Midbrain (tissue), 1 donor: ENCODE results near the gene CRADD.
"Not testable (repeated sequence)": the region's sequence is repeated elsewhere in the genome, so short reads cannot be mapped to it uniquely, and the experiment has no call there.

Experiments used
- DNase-seq: peaks from one replicate; lab custom pipeline; 2025; lab: John Stamatoyannopoulos, UW

CRADD gene

GRCh38 chr12:93901739-93902138 is 224.6 kb downstream of the CRADD start:
- DNase-seq = no peak

GRCh38 chr12:93902192-93902591 is 225.0 kb downstream of the CRADD start:
- no peak for DNase-seq

DNA sequence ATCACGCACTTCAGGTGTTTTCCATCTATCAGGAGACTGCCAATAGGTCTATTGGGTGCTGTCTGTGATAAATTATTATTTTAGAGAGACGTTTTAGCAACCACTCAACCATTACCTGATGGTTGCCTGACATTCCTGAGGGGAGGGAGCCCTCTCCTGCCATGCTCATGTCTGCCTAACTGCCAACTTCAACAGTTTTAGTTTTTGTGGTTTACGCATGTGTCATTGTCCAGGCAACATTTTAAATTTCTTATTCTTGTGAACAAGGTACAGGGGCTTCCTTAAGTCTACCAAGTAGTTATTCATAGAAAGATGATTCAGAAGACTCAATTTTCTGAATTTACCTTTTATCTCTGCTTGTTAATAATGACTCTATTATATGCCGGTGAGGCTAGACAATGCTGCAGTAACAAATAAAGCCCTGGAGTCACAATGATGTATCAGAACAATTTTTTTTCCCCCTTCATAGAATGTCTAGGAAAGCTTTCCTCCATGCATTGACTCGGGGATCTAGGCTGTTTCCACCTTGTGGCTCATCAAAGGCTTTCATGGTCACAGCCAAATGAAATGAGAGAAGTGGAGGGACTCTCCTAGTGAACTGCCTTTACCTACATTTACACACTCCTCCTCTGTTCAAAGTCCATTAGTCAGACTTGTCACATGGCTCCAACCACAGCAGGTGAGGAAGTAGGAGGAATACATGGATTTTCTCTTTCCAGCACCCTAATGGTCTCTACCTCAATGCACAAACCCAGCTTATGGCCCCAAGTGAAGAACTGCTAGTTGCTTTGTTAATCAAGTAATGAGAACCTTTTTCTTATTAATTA is 225.8 kb downstream of the CRADD start:
- DNase-seq = no peak

GRCh38 chr12:93904124-93904523 is 226.9 kb downstream of the CRADD start:
- no peak for DNase-seq

DNA sequence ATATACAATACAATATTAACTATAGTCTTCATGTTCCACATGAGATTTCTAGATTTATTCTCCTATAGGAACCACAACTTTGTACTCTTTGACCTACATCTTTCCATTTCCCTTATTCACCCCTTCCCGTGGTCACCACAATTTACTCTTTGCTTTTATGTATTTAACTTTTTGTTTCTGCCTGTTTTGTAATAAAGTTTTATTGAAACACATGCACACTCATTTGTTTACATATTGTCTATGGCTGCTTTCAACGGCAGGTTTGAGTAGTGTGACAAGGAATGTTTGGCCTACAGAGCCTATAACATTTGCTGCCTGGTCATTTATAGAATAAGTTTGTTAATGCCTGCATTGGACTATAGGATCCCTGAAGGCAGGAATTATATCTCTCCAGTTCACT is 231.1 kb downstream of the CRADD start:
- DNase-seq = no peak

DNA sequence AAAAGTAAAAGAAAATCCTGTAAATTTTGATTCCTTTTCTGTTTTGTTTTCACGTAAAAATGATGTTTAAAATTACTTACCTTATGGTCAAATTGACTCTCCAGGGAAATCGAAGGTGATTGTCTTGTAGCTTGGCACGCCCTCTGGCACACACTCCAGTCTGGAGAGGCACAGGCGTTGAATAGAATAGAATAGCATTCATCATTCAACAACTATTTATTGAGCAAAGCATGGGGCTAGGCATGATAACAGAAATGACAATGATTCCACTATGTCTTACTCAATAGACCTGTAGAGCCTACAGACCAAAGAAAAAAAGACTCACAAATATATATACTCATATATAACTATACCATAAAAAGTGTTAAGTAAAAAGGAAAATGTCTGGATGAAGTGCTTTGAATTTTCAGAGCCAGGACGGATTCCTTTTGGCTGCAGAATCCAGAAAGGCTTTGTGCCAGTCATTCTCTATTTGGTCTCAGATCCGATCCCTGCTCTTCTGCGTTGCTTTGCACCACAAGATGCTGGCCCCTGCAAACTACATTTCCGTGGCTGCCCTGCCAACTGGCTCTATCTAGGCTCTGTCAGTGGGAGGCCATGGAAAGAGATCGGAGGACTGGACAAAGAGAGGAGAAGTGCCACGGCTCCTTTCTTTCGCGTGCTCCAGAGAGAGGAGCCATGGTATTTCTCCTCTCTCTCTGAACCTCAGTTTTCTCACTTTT is 231.8 kb downstream of the CRADD start:
- no peak for DNase-seq

DNA sequence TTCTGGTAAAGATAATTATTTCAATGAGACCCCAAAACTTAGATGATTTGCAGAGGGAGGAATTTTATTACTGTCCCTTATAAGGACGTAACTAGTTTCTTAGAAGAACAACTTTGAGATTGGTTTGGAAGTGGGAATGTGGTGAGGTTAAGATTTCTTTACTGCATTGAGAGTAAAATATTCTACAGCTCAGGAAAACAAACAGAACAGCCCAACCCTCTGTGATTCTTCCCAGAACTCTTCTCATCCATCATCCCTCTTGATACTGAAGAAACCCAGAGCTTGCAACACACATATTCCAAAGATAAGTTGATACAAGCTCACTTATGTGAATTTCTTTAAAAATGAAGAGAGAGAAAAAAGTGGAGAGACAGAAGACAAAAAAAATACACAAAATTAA is 234.2 kb downstream of the CRADD start:
- no peak for DNase-seq

DNA sequence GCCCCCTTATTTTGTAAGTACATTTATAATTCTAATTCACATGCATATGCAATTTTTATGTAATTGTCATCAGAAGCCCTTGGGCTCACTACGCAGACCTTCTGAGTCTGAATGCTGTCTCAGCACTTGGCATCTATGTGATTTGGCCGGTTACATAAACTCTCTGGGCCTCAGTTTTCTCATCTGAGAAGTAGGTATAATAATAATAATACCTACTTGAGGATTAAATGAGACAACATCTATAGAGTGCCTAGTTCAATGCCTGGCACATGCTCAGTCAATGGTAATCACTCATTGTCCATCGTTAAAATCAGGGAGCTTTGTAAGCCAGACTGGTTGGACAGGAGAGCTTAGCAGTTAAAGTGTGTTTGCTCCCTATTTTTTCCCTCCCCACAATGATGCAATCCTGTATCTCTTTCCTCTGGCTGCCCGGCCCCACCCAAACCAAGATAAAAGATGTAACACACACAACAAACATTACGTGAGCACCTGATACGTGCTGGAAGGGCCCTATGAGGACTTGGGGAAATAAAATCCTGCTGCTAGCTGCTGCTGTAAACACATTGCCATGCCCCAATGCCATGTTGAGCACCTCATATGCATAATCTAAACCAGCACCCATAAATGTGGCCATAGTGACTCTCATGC is 235.0 kb downstream of the CRADD start:
- DNase-seq = no peak

- no peak for DNase-seq
These were observed 236.7 kb downstream of the CRADD start for GRCh38 chr12:93913845-93914244.

DNA sequence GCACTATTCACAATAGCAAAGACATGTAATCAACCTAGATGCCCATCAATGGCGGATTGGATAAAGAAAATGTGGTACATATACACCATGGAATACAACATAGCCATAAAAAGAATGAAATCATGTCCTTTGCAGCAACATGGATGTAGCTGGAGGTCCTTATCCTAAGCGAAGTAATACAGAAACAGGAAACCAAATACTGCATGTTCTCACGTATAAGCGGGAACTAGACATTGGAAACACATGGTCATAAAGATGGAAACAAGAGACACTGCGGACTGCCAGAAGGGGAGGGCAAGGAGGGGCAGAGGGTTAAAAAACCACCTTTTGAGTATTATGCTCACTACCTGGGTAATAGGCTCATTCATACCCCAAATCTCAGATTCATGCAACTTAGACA is 237.1 kb downstream of the CRADD start:
- DNase-seq = no peak

GRCh38 chr12:93915411-93915810 is 238.2 kb downstream of the CRADD start:
- DNase-seq = no peak

- no peak for DNase-seq
These were observed 239.2 kb downstream of the CRADD start for GRCh38 chr12:93916402-93916801.

DNA sequence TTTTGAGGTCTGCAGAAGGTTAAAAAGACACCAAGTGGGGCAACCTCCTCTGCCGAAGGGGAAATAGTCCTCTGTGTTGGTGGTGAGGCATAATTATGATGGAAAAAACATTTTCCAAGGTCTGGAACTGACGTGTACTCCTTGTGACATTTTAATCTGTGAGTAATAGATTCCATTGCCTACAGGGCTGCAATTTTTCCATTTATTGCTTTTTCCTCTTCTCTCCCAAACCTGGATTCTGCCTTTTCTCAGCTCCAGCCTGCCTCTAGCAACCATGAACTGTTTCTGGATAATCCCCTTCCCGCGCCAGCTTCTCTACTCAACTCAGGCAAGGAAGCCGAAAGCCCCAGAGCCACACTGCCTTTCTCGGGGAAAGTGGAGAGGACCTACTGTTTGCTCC is 241.1 kb downstream of the CRADD start:
- DNase-seq = no peak

- no peak for DNase-seq
These were observed 241.7 kb downstream of the CRADD start for GRCh38 chr12:93918900-93919299.

- DNase-seq = no peak
These were observed 244.3 kb downstream of the CRADD start for GRCh38 chr12:93921521-93921920.

GRCh38 chr12:93922583-93923006 is 245.4 kb downstream of the CRADD start:
- DNase-seq = no peak

GRCh38 chr12:93924367-93924766 is 247.2 kb downstream of the CRADD start:
- no peak for DNase-seq

DNA sequence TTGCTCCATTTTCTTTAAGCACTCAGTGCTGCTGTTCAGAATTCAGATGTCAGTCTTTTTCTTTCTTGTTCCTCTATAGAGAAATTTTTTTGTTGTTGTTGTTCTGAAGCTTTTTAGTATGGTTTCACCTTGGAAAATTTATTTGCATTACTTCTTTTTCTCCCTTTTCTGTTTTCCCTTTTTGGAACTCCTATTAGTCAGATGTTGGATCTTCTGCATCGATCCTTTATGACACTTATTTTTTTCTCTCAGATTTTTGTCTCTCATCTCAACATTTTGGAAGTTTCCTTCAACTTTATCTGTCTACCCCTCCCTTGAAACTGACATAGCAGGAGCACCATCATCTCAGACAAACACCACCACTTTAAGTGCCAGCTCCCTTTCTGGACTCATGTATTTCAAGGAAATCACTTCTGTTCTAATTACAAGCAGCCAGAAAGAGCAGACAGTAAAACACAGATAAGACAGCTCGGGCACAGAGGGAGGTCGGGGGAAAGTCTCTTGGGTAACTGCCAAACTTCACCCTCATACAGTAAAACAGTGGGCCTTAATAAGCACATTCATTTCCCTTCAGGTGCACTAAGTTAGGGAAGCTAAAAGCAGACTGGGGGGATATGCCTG is 248.5 kb downstream of the CRADD start:
- DNase-seq = no peak

- no peak for DNase-seq
These were observed 249.1 kb downstream of the CRADD start for GRCh38 chr12:93926237-93926636.

GRCh38 chr12:93929081-93929480 is 251.9 kb downstream of the CRADD start:
- DNase-seq = not testable (repeated sequence)

GRCh38 chr12:93937812-93938211 is 260.6 kb downstream of the CRADD start:
- DNase-seq = no peak

- DNase-seq = no peak
These were observed 261.1 kb downstream of the CRADD start for GRCh38 chr12:93938317-93938716.
